Upper lobe of left lung (tissue), 6 donors: ENCODE measurements around the gene TRIM41. TPM values are rescaled to one million over a fixed set of nuclear protein-coding genes. Genes with fewer than 3 reads are reported as not detected.

ENCODE experiments used
- ATAC-seq, 2 donors: fragments of 200-7000 bp; cut with Tn5 transposase; one replicate each; pipeline ENCODE4 v1.9.1; 2022; ENCODE audit warnings: mild to moderate bottlenecking in 2 of 2, moderate library complexity in 2 of 2; ENCODE audit not compliant: low FRiP score in 2 of 2
- DNase-seq, 2 donors: peaks; one replicate each; pipeline ENCODE4 v3.0.0-alpha.2; 2019 to 2020
- H3K27ac ChIP-seq, 4 donors: fragments of 200-600 bp; sonication (generic); one replicate each; pipeline ENCODE4 v1.5.1; 2016 to 2019
- H3K27me3 ChIP-seq, 4 donors: fragments of 200-600 bp; sonication (generic); one replicate each; pipeline ENCODE4 v1.5.1; 2017 to 2019
- H3K36me3 ChIP-seq, 4 donors: fragments of 200-600 bp; sonication (generic); one replicate each; pipeline ENCODE4 v1.5.1; 2016 to 2019
- H3K4me1 ChIP-seq, 4 donors: fragments of 200-600 bp; sonication (generic); one replicate each; pipeline ENCODE4 v1.5.1; 2018 to 2019
- H3K4me3 ChIP-seq, 4 donors: fragments of 200-600 bp; sonication (generic); one replicate each; pipeline ENCODE4 v1.5.1; 2017 to 2019; ENCODE audit warnings: mild to moderate bottlenecking in 2 of 4, moderate library complexity in 1 of 4
- H3K9me3 ChIP-seq, 4 donors: fragments of 200-600 bp; sonication (generic); one replicate each; pipeline ENCODE4 v1.5.1; 2018 to 2019
- CTCF ChIP-seq, 6 experiments: fragments of 450-650 bp in 4 of 6; fragments of 200-600 bp in 2 of 6; sonication (generic) in 2 of 6; IDR thresholded peaks; one replicate each; pipeline ENCODE4 v1.5.1; 2016 to 2019; ENCODE audit warnings: antibody characterized with exemption in 6 of 6
- EP300 ChIP-seq, 4 donors: sonication (generic); formaldehyde crosslinking; IDR thresholded peaks; one replicate each; pipeline ENCODE4 v1.5.1; 2017; ENCODE audit warnings: antibody characterized with exemption in 4 of 4, control low read depth in 2 of 4
- POLR2A ChIP-seq, 4 donors: fragments of 450-650 bp; IDR thresholded peaks; one replicate each; pipeline ENCODE4 v1.5.1; 2016 to 2017; ENCODE audit warnings: antibody characterized with exemption in 4 of 4, mild to moderate bottlenecking in 2 of 4
- POLR2AphosphoS5 ChIP-seq, 2 donors: sonication (generic); formaldehyde crosslinking; IDR thresholded peaks; one replicate each; pipeline ENCODE4 v1.5.1; 2017; ENCODE audit warnings: antibody characterized with exemption in 2 of 2
- WGBS, 2 donors: methylation state at CpG; one replicate each; pipeline ENCODE4 v1.1.5; 2017 to 2018; 5-methylcytosine and 5-hydroxymethylcytosine counted together
- total RNA-seq, 6 donors: library from RNA; depleted of rRNA in 4 of 6; stranded (reverse); fragments of >200 nt in 4 of 6; gene quantifications; one replicate each; pipeline versions ENCODE4 v1.1.0 to v1.2.1, GENCODE V29; 2016 to 2021
- donor health status: DM: no; HTN: no; CAD: no; lungs with moderate emphysema.
- donor health status: DM: no; HTN: yes; CAD: no; lungs with severe emphysema.

Gene TRIM41
- total RNA-seq, 6 donors from 2014 or later = 14.4 to 75.4 (median 34.1) TPM

DNA sequence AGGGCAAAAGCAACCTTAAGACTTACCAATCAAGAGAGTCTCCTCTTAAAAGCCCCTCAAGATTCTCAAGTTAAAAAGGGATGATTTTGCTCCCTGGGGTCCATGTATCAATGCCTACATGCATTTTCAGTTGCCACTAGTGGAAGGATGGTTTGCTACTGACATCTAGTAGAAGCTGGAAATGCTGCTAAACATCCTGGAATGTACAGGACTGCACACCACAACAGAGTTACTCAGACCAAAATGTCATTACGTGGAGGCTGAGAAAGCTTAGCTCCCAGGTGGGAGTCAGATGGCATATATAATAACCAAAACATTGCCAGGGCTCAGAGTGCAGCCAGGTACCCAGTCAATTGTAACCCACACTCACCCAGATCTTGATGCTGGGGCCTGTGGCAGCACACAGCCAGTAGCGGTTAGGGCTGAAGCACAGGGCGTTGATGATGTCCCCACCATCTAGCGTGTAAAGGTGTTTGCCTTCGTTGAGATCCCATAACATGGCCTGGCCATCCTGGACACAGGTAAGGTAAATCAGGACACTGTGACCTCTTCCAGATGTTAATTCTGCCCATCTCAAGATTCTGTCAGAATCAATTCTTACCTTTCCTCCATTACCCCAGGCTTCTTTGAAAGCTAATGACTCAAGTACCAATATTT, 14.8 kb downstream of the TRIM41 start:
- TF ChIP-seq CTCF (IDR thresholded peaks at IDR 0.05) = no peak
- TF ChIP-seq POLR2AphosphoS5 (IDR thresholded peaks at IDR 0.05) = no peak
- no peak for TF ChIP-seq EP300 (IDR thresholded peaks at IDR 0.05)
- TF ChIP-seq POLR2A (IDR thresholded peaks at IDR 0.05) = no peak
- ATAC-seq = no peak
- H3K27me3 ChIP-seq = no peaks in the 10 kb centered on the region
- H3K27ac ChIP-seq = no peak overlapping the region
- H3K9me3 ChIP-seq = no peaks in the 10 kb centered on the region
- 87 to 90% methylated on average over 5 of the region's 5 CpGs for WGBS, 2 donors
- no peak overlapping the region for H3K4me3 ChIP-seq
- peaks cover 18 to 31% (median 23%) of the 10 kb centered on the region in 4 donors for H3K4me1 ChIP-seq
- peaks cover 62 to 96% (median 88%) of the 10 kb centered on the region in 4 donors for H3K36me3 ChIP-seq
- DNase-seq = no peak

- no peak for TF ChIP-seq CTCF (IDR thresholded peaks at IDR 0.05)
- no peak for TF ChIP-seq EP300 (IDR thresholded peaks at IDR 0.05)
- TF ChIP-seq POLR2AphosphoS5 (IDR thresholded peaks at IDR 0.05) = no peak
- TF ChIP-seq POLR2A (IDR thresholded peaks at IDR 0.05) = no peak
- peak overlapping the region in 1 of 4 donors; percentile 22 for H3K27ac ChIP-seq
- H3K4me3 ChIP-seq = no peak overlapping the region
- peaks cover 61 to 83% (median 79%) of the 10 kb centered on the region in 4 donors for H3K36me3 ChIP-seq
- no peaks in the 10 kb centered on the region for H3K9me3 ChIP-seq
- no peak for DNase-seq
- 93% methylated on average over 7 to 9 of the region's 9 CpGs for WGBS, 2 donors
- H3K27me3 ChIP-seq = no peaks in the 10 kb centered on the region
- no peak for ATAC-seq
- peaks cover 18 to 34% (median 23%) of the 10 kb centered on the region in 4 donors for H3K4me1 ChIP-seq
These were observed 16.1 kb downstream of the TRIM41 start for GRCh38 chr5:181239062-181239663.

DNA sequence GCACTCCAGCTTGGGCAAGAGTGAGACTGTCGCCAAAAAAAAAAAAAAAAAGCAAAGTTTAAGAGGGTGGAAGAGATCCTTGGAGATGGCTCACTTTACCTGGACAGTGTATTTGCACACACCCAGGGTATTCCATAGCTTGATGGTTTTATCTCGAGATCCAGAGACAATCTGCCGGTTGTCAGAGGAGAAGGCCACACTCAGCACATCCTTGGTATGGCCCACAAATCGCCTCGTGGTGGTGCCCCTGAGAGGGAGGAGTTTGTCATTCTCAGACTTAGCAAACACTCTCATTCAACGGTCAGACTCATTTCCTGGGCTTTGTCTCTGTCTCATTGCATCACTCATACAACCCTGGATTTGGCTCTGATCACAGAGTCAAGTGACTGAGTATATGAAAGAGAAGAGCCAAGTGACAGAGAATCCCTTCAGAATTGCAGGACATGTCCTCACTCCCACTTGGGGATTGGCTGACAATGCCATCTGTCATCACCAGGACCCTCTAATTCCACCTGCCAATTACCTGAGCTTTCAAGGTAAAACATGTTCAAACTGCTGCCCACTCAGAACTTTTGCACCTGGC, 18.4 kb downstream of the TRIM41 start:
- TF ChIP-seq EP300 (IDR thresholded peaks at IDR 0.05) (no peak), CTCF (IDR thresholded peaks at IDR 0.05) (no peak), POLR2AphosphoS5 (IDR thresholded peaks at IDR 0.05) (no peak), POLR2A (IDR thresholded peaks at IDR 0.05) (no peak)
- no peak for DNase-seq
- peaks cover 54 to 60% (median 57%) of the 10 kb centered on the region in 4 donors for H3K36me3 ChIP-seq

DNA sequence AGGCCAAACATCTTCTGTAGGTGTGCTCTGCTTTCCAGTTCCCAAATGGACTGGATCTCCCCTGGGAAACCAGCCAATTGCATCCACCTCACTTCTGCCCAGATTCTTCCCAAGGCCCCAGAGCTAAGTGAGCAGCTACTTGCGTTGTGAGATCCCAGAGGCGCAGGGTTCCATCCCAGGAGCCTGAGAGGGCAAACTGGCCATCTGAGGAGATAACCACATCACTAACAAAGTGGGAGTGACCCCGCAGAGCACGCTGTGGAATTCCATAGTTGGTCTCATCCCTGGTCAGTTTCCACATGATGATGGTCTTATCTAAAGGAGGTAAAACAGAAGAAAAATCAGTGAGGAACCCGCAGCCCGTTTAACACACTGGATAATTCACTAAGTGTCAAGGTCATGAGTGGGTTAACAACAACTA, 19.0 kb downstream of the TRIM41 start:
- Histone ChIP-seq H3K9me3 (no peaks in the 10 kb centered on the region), H3K27me3 (no peaks in the 10 kb centered on the region), H3K36me3 (peaks cover 49 to 54% (median 51%) of the 10 kb centered on the region in 4 donors), H3K4me3 (peak overlapping the region; percentile 58 to 87 (median 70)), H3K27ac (peak overlapping the region; percentile 93 to 99 (median 96)), H3K4me1 (peaks cover 35 to 52% (median 38%) of the 10 kb centered on the region in 4 donors)
- WGBS, 2 donors = 33 to 51% methylated on average over 6 of the region's 6 CpGs
- no peak for ATAC-seq
- DNase-seq = no peak
- no peak for TF ChIP-seq EP300 (IDR thresholded peaks at IDR 0.05)

More for the DNA sequence above, 18.4 kb downstream of the TRIM41 start:
- H3K4me1 ChIP-seq = peaks cover 35 to 52% (median 38%) of the 10 kb centered on the region in 4 donors
- ATAC-seq = no peak
- peak overlapping the region; percentile 93 to 99 (median 96) for H3K27ac ChIP-seq
- H3K4me3 ChIP-seq = peak overlapping the region in 1 of 4 donors; percentile 64
- 31 to 37% methylated on average over 6 of the region's 6 CpGs for WGBS, 2 donors
- H3K9me3 ChIP-seq = no peaks in the 10 kb centered on the region
- no peaks in the 10 kb centered on the region for H3K27me3 ChIP-seq

- ATAC-seq = peak in 1 of 2 donors; percentile 1
- TF ChIP-seq CTCF (IDR thresholded peaks at IDR 0.05) (no peak), EP300 (IDR thresholded peaks at IDR 0.05) (no peak), POLR2A (IDR thresholded peaks at IDR 0.05) (no peak), POLR2AphosphoS5 (IDR thresholded peaks at IDR 0.05) (no peak)
- 0 to 1% methylated on average over 6 to 25 of the region's 25 CpGs for WGBS, 2 donors
- no peak for DNase-seq
- Histone ChIP-seq H3K9me3 (no peaks in the 10 kb centered on the region), H3K27ac (peak overlapping the region; percentile 93 to 99 (median 96)), H3K36me3 (peaks cover 39 to 44% (median 41%) of the 10 kb centered on the region in 4 donors), H3K4me3 (peak overlapping the region; percentile 58 to 87 (median 70)), H3K27me3 (no peaks in the 10 kb centered on the region), H3K4me1 (peaks cover 41 to 58% (median 46%) of the 10 kb centered on the region in 4 donors)
These were observed 20.0 kb downstream of the TRIM41 start for GRCh38 chr5:181243018-181243563.
